GM21528 (cell line): ENCODE data around the gene SCUBE2.

Experiments
- ATAC-seq: cut with Tn5 transposase; IDR thresholded peaks from one replicate; pipeline ENCODE4 v1.9.1; 2021; ENCODE audit warnings: mild to moderate bottlenecking, moderate library complexity; ENCODE audit not compliant: unreplicated experiment, low FRiP score

The SCUBE2 gene

GRCh38 chr11:9049959-9050358 lies 41.4 kb downstream of the SCUBE2 start:
- no peak for ATAC-seq

DNA sequence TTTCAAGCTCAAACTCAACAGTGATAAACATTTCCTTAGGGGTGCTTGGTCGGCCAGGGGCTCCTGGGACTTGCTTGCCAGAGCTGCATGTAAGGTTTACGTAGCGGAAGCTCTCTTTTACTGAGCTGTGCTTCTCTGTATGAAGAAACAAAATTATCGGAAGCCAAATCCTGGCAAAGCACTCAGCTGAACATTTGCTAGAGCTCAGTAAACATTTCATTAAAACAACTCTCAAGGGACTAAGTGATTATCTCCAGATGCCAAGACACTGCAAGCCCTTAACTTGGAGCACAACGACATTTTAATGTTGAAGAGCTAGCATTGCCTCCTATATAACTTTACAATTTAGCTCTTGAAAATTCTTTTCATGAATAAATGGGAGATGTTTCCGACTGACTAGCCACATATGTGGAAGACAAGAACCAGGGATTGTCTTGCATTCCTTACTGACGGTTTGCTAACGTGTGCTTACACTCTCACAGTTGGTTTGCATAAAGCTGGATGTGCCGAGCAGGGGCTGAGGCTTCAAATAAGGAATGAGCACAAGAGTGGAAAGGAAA lies 43.4 kb downstream of the SCUBE2 start:
- no peak for ATAC-seq

DNA sequence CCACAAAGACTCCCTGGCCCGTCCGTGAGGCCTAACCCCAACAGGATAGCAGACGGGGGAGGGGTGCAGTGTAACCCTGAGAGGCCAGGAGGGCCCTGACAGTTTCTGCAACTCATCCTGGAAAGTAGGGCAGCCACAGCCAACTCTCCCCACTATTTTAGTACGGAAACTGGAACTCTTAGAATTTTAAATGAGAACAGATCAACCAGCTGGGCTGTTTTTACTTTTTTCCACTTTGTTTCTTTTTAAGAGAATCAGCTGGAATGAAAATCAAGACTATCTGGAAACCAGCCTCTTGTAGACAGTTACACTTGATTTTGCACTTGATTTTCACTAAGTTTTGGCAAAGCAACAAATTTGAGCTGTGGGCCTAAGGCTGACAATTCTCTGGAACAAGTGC lies 44.9 kb downstream of the SCUBE2 start:
- no peak for ATAC-seq

DNA sequence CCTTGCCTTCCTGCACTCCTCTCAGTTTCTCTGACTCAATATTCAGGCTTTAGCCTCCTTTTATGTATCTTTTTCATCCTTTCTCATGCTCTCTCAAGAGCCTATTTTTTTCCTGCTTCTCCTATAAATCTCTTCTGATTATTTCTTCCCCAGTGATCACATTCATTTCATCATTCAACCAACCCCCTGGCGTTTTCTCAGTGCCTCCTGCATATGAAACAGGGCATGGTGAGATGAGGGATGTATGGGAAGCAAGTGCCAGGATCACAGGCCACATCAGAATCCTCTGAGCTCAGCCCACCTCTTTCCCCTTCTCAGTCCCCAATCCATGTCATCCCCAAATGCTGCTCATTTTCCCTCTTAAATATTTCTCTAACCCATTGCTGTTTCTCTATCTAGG lies 48.9 kb downstream of the SCUBE2 start:
- ATAC-seq: no peak

DNA sequence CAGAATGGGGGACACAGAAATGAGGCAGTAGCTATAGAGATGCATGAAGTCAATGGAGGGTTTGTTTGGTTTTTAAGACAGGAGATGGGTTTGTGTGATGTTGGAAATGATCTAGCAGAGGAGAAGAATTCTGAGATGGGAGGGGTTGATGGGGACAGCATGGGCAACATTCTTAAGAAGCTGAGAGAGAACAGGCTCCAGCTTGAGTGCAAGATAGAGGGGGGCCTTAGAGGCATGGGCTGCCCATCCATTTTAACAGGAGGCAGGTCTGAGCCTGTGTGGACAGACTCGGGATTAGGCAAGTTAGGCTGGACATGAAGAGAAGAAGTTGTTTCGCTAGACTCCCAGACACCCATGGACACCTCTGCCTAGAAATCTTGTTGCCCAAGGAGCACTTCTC lies 49.7 kb downstream of the SCUBE2 start:
- no peak for ATAC-seq

- ATAC-seq: no peak
Measured at GRCh38 chr11:9040410-9040809, 51.0 kb downstream of the SCUBE2 start.

- ATAC-seq: no peak
Measured at GRCh38 chr11:9039863-9040262, 51.5 kb downstream of the SCUBE2 start.

DNA sequence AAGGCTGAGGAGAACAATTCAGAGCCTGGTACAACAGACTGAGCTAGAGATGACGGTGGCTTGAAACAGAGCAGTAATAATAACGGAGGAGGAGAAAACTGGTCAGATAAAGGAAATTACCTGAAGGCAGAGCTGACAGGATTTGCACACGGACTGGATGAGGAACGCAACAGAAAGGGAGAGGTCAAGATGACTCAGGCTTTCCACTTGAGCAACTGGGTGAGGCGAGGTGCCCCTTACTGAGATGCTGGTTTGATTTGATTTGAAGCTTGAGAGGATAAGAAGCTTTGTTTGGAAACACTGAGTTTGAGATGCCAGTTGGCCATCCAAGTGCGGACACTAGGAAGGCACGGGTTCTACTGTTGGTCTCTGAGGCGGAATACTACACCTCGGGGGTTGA lies 52.2 kb downstream of the SCUBE2 start:
- ATAC-seq: no peak

DNA sequence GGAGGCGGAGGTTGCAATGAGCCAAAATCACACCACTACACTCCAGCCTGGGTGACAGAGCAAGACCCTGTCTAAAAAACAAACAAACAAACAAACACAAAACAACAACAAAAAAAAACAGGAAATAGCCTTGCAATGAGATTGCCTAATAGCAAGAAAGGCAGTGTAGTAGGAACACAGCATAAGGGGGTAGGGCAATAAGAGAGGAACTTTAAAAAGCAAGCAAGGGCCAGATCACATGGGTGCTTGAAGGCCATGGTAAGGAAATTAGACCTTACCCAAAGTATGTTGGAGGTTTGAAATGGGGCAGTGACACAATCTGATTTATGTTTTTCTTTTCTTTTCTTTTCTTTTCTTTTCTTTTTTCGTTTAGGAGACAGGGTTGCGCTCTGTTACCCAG lies 52.9 kb downstream of the SCUBE2 start:
- no peak for ATAC-seq

GRCh38 chr11:9037963-9038362 lies 53.4 kb downstream of the SCUBE2 start:
- ATAC-seq: no peak

GRCh38 chr11:9037046-9037780 lies 54.2 kb downstream of the SCUBE2 start:
- no peak for ATAC-seq

DNA sequence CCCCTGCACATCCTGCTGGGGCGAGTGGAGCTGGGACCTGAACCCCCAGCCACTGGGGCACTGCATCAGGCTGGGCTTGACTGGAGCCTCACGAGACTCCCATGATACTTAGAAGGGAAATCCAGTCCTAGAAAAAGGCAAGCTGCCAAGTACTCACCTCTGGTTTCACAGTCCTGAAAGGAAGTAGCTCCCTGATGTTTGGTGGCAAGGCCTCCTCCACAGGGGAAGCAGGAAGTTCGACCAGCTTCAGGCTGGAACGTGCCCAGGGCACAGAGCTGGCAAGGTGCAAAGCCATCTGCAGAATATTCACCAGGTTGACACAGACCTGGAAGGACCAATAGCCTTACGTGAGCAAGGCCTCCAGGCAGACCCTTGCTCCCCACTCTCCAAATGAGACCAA lies 60.8 kb downstream of the SCUBE2 start:
- no peak for ATAC-seq

DNA sequence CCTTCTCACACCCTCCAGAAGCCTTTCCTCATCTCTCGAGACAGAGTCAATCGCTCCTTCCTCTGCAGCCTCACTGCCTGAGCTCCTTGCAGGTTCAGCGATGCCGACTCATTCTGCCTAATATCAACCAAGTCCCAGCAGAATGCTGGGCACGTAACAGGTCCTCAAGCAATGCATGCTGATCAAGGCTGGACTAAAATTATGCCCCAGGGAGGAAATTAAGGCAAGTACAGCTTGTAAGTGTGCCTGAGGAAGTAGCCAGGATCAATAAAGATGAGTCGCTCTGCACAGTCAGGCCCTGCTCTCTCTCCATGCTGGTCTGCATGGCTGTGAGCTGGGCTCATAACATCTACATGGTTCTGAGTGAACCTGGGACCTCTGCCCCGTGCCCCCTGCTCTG lies 62.0 kb downstream of the SCUBE2 start:
- no peak for ATAC-seq

GRCh38 chr11:9028581-9028980 lies 62.8 kb downstream of the SCUBE2 start:
- no peak for ATAC-seq

- ATAC-seq: no peak
Measured at GRCh38 chr11:9025101-9025850, 66.1 kb downstream of the SCUBE2 start.

- ATAC-seq: no peak
Measured at GRCh38 chr11:9022961-9023680, 68.3 kb downstream of the SCUBE2 start.

GRCh38 chr11:9020916-9021315 lies 70.5 kb downstream of the SCUBE2 start:
- no peak for ATAC-seq

GRCh38 chr11:9019861-9020260 lies 71.5 kb downstream of the SCUBE2 start:
- ATAC-seq: no peak

DNA sequence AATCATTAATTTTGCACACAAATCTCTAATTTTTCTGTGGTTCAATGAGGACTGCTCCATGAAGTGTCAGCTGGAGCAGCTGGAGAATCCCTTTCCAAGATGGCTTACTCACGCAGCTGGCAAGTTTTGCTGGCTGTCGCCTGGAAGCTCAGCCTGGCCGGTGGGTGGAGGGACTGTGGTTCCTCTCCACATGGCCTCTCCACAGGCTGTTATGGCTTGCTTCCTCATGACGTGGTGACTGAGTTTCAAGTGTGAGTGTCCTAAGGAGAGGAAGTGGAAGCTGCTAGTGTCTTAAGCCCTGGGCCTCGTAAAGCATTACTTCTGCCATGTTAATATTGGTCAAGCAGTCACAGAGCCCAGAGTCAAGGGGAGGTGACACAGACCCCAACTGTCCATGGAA lies 73.6 kb downstream of the SCUBE2 start:
- no peak for ATAC-seq

DNA sequence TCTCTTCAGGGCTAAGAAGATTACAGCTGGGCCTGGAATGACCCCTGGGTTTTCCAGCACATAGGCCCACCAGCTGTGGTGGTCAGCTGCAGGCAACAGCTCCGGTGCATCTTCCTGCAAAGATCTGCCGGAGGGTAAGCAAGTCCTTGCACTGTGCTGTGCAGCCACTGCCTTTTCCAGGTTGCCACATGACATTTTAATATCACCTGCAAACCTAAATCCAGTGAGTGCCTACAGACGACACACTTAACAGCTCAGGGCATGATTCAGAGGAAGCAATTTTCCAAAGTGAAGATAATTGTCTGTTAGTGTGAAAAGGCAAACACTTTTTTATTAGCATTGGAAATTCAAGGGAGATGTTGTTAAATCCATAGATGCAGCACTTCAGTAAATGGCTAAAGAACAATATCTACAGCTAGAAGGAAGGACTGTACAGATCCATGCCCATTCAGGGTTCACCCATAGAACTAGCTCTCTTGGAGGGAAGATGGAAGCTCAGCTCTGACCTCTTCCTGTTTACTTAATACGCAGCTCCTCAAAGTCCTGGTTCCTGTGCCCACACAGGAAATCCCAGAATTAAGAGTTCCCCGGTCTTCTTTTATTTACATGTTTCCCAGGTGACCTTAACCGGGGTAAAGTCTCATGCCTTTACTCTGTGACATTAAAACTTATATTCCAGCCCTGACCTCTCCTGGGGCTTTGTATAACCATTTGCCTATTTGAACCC lies 74.3 kb downstream of the SCUBE2 start:
- ATAC-seq: no peak

DNA sequence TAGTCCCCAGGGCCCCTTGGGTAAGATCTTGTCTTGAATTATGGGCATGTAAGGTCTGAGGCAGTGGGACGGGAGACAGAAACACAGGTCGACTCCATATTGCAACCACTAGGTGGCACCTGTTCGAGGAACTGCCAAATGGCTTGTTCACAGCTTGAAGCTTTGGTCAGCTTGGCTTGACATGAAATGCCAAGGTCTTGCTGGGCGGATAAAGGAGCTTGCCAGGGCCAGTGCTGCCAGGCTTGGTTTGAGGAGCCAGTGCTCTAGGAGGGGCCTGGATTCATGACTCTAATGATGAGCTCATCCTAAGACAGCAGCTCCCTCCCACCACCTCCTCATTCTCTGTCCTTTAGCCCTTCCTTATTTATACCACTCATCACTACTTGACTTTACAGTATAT lies 75.7 kb downstream of the SCUBE2 start:
- peak; percentile 60 for ATAC-seq
